HG02642 (cell line): Measurements from ENCODE around the gene GTF3C1.

Experiments
- ATAC-seq: cut with Tn5 transposase; IDR thresholded peaks from one replicate; pipeline ENCODE4 v1.9.1; 2021; ENCODE audit warnings: mild to moderate bottlenecking; ENCODE audit not compliant: unreplicated experiment, poor library complexity

The GTF3C1 gene

GRCh38 chr16:27431773-27432532 is 117.8 kb downstream of the GTF3C1 start:
- no peak for ATAC-seq

- ATAC-seq: peak; percentile 30
Measured at GRCh38 chr16:27430923-27431484, 118.7 kb downstream of the GTF3C1 start.

- peak; percentile 2 for ATAC-seq
Measured at GRCh38 chr16:27430512-27430911, 119.2 kb downstream of the GTF3C1 start.

GRCh38 chr16:27429981-27430441 is 119.7 kb downstream of the GTF3C1 start:
- ATAC-seq: no peak

GRCh38 chr16:27429330-27429871 is 120.3 kb downstream of the GTF3C1 start:
- ATAC-seq: no peak

- ATAC-seq: no peak
Measured at GRCh38 chr16:27428026-27428785, 121.5 kb downstream of the GTF3C1 start.

- ATAC-seq: no peak
Measured at GRCh38 chr16:27427538-27427937, 122.2 kb downstream of the GTF3C1 start.

GRCh38 chr16:27426423-27427408 is 123.0 kb downstream of the GTF3C1 start:
- ATAC-seq: peak; percentile 66

- ATAC-seq: no peak
Measured at GRCh38 chr16:27425961-27426360, 123.8 kb downstream of the GTF3C1 start.

GRCh38 chr16:27424772-27425498 is 124.8 kb downstream of the GTF3C1 start:
- ATAC-seq: no peak

GRCh38 chr16:27421961-27422740 is 127.6 kb downstream of the GTF3C1 start:
- ATAC-seq: no peak

GRCh38 chr16:27417047-27417671 is 132.6 kb downstream of the GTF3C1 start:
- no peak for ATAC-seq

GRCh38 chr16:27414788-27415431 is 134.8 kb downstream of the GTF3C1 start:
- ATAC-seq: no peak

- no peak for ATAC-seq
Measured at GRCh38 chr16:27413956-27414355, 135.8 kb downstream of the GTF3C1 start.

GRCh38 chr16:27410761-27411160 is 139.0 kb downstream of the GTF3C1 start:
- no peak for ATAC-seq
